HL-60/S4 treated with phorbol 12-myristate 13-acetate at 8.2 ng/mL for 4 days and 3 days (cell line): ENCODE data around the gene CYP27C1.

Source experiments
- in situ Hi-C: fragments of 300-500 bp; cut with MboI; formaldehyde crosslinking; loops from 2 replicates; pipeline ENCODE4 v1.15.0; 2022; ENCODE audit warnings: low sequenced_read_pairs

CYP27C1 gene

DNA sequence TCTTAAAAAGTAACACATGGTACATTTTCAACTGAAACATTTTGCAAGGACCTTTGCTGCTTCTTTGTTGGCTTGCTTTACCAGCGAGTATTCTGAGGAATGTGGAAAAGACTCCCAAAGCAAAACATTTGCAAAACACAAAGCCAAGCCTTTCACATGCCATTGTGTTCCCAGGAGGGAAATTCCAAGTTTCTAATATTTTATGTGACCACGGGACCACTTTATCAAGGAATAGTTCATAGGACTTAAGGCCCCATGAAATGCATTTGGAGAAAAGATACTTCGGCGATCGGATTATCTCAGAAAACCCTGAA lies 26.2 kb downstream of the CYP27C1 start:
- in situ Hi-C loops, result no loop called here

DNA sequence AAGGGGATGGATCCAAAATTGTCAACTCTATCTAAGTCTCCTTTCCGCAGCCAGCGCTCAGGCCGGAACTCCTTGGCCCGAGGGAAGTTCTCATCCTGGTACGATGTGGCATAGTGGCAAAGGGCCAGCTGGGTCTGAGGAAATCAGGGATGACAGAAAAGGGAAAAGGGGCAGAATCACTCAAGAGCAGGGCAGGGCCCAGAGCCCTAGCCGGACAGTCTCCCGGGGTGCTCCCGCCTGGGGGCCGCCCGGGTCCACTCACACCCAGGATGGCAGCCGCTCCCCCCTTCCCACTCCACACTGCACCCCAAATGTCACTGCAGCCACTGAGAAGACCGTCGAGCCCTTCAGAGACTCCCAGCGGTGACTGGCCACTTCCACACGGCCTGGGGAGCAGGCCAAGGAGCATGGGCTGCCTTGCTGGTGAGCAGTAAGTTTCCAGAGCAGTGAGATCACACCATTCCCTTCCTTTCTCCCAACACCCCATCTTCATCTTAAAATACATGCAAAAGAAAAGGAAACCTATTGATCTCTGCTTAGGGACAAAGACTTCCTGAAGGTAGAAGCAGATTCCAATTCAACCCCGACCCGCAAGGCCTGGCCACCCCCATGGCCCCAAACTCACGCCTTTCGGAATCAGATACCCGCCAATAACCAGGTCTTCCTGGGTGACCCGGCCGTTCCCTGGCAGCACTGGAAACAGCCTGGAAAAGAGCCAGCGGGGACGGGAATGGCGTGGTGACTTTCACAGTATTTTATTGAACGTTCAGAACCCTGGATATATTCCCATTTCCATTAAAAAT lies 26.7 kb downstream of the CYP27C1 start:
- in situ Hi-C loops, result no loop called here

DNA sequence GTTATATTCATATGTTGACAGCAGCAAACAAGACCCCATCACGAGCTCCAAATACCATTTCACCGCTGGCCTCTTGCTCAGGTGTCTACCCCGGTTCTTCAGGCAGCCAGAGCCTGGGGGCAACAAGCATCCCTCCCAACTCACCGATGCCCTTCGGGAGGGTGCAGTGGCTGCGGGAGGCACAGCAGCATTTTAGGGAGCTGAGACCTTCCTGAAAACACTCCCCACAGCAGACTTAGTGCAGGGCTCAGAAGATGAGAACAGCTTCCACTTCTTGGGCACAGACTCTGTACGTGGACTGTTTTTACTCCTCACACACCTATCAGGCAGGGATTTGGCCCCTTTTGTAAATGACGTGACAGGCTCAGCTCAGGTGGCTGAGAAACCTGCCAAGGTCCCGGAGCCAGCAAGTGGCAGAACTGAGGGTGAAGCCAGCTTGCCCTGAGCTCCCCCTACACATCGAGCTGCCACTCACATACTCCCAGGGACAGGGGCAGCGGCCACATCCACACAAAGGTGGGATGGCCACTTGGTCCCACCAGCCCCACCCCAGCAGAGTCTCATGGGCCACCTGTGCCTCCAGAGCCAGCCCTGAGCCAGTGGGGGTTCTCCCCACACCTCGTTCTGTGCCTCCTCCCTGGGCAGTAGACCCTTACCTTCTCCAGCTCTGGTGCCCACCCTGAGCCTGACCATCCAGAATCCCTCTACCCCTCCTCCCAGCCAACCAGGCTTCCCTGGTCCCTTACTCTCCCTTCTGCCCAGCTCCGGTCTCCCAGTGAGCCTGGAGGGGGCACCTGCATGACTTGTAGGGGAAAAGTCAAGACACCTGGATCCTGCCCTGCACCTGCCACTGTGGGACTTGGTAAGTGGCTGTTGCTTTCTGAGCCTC lies 28.5 kb downstream of the CYP27C1 start:
- in situ Hi-C loops, result no loop called here

DNA sequence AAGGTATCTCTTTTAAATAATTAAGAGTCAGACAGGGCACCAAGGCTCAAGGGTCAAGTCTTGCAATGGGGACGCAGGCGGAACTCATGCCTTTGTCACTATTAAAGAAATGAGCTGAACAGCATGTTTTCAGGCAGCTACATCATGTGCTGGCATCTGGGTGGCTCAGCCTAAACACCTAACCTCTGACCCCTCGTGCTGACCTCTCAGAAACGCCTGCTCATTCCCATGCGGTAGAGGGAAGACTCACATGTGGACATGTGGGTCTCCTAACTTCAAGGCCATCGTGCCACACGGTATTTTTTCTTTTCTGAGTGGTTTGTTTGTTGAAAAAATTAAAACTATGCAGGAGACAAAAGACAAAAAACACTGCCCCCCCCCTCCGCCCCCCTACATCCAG lies 31.3 kb downstream of the CYP27C1 start:
- in situ Hi-C loops, result no loop called here

DNA sequence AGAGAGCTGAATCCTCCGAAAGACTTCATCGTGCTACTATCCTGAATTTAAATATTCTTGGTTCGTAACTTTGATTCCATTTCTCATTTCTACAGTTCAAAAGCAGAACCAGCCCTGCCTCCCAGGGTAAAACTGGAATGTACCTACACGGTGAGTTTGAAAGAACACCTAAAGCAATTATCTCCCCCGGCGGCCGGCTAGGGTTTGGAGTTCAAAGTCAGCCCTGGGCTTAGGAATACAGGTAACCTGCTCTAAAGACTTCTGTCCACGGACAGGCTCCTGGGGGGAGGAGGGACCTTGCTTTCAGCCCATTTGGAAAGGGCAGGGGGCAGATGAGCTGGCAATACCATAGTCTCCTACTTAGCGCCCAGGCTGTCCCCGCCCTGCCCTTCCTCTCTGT lies 32.3 kb downstream of the CYP27C1 start:
- in situ Hi-C loops, result no loop called here

DNA sequence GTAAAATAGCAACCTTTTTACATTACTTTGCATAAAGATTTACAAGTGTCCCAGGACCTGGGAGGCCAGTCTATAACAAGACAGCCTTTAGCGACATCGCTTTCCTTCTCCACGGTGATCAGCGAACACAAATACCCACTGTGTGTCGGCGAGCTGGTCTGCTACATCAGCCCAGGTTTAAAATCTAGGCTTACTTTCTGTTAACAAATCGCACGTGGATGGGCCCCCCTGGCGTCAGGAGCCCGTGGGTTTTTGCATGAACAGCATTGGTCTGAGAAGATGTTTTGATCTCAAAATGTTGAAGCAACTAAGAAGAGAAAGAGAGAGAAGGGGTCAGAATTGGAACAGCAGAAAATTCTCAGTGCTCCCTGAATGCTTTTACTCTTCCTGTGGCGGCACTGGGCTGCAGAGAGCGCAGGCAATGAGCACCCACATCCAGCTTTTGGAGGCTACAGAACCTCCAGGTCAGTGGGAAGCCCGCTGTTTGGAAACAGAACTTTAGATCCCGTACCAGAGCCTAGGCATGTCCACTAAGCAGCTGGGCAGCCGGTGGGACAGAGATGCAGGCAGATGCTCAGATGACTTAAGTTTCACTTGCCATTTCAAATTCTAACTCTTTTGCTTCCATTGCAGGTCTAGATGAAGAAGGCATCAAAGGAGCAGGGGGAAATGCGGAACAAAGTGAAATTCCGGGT lies 32.9 kb downstream of the CYP27C1 start:
- in situ Hi-C loops, result no loop called here

DNA sequence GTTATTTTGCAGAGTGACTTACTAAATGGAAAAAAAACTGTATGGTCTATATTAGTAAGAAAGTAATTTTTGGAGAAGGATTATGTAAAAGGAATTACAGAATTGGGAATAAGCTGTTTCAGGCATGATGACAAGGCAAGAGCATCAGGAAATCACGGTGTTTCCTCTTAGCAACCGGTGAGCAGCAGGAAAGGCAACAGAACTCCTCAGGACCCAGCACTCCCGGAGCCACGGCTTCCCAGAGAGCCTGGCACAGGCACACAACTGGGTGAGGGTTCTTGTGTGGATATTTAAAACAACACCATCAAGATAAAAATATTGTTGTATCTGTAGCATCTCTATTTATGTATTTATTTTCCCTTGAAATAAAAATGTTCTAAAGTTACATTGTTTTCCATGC lies 34.4 kb downstream of the CYP27C1 start:
- in situ Hi-C loops, result no loop called here

DNA sequence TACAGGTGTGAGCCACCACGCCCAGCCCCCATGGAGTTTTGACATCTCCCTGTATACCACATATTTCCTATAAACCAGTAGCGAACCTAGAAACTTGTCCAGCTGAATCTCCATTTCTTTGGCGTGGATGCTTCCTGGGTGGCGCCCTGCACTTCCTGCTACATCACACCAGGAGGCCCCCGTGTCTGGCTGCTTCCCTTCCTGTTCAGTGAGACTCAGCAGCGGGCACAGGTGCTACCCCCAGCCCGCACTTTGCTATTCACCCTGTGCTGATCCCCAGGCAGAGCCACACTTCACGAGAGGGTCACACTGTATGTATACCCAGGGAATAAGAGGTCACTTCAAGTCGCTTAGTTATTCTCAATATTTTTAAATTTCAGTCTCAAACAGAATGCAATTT lies 35.0 kb downstream of the CYP27C1 start:
- in situ Hi-C loops, result no loop called here

DNA sequence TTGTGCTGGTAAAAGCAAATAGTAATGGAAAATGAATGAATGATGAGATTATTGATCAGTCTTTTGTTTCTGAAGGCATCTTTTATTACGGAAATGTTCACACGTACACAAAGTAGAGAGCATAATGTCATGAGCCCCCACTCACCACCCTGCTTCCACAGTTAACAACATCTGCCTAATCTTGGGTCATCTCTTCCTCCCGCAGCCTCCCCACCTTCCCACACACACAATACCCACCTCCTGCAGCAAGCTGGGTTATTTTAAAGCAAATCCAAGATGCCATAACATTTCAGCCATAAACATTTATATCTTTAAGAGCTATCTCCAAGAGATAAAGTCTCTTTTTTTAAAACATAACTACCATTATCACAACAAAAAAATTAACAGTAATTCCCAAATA lies 36.3 kb downstream of the CYP27C1 start:
- in situ Hi-C loops, result no loop called here

DNA sequence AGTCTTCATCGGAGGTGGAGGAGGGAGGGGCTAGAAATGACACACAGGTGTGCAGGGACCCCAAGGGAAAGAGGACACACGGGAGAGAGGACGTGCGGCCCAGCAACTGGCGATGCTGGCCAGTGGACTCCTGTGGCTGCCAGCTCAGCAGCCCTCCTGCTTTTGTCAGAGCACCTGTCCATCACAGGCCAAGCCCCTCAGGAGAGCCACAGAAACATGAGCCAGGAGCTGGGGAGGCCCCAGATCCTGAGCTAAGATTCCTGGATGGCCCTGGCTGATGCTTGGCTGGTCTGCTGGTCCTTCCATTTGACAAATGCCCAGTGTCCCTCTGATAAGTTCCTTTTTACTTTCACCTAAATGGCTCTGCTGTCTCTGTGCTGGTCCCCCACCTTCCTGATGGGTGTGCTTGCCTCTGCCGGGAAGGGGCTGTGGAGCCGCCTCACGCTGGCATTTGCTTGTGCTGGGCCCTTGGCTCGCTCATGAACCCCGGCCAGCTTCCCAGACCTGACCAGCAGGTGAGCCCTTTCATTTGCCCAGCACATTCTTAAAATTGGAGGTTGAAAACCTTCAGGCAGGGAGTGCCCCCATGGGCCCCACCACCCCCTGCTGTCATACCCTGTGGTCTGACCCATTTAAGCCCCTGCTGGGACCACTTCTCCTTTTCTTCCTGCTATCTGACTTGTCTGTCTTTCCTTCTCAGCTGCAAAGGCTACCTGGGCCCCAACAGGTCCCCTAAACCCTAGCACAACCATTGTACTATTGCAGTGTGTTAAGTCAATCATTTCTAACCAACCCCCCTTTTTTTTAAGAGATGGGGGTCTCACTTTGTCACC lies 37.3 kb downstream of the CYP27C1 start:
- in situ Hi-C loops, result no loop called here

DNA sequence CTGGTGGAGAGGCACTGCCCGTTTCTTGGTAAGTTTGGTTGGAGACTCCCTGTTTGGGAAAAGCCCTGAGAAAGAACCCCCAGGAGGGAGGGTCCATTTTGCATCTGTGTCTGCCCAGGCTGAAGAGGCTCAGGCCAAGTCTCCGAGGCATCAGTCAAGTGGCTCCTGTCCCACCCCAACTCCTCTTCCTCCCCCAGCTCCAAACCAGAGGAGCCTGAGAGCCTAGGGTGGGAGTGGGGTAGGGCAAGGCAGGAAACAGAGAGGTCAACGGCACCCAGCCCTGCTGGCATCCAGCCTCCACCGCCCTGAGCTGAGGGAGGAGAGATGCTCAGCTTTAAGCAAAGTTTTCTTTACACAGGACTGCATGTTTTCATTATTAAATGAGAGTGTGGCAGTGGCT lies 38.2 kb downstream of the CYP27C1 start:
- in situ Hi-C loops, result no loop called here

DNA sequence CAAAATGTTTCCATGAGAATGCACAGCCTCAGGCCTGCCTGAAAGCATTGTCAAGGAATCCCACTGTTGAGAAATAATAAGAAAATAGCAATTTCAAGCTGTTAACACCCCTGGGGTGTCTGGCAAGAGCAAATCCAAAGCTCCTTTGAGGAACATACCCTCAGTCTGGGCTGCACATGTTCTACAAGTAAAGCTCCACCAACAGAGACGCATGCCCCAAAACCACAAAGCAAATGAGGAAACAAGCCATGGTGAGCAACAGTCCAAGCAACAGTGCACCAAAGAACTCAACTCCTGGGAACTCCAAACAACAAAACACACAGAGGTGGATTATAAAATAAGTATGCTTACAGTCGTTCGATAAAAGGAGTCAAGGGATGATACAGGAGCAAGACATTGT lies 40.3 kb downstream of the CYP27C1 start:
- in situ Hi-C loops, result no loop called here

DNA sequence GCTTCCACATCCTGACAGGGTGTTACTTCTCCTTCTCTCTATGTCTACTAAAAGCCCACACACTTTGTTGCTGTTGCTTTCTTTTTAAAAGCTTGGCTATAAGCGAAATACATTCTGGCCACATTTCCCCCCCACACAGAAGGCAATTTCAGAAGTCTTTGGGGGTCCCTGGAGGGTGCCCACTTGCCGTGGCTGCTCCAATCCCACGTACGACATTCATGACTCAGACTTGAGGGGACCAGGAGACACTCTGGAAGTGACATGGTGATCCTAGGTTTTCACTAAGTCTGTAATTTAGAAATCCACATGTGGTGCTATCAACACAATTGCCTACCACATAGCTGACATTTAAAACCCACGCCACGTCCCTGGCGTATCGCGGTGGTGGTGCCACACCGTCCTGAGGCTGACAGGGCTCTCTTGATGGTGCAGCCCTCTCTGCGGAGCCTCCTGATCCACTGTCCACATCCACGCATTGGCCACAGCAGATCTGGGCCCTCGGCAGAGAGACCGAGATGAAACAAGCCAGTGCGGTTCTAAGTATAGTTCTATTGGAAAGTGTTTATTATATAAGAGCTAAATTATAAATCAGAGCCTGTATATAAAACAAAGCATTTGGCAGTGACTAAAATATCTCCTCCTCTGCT lies 42.4 kb downstream of the CYP27C1 start:
- in situ Hi-C loops, result no loop called here

DNA sequence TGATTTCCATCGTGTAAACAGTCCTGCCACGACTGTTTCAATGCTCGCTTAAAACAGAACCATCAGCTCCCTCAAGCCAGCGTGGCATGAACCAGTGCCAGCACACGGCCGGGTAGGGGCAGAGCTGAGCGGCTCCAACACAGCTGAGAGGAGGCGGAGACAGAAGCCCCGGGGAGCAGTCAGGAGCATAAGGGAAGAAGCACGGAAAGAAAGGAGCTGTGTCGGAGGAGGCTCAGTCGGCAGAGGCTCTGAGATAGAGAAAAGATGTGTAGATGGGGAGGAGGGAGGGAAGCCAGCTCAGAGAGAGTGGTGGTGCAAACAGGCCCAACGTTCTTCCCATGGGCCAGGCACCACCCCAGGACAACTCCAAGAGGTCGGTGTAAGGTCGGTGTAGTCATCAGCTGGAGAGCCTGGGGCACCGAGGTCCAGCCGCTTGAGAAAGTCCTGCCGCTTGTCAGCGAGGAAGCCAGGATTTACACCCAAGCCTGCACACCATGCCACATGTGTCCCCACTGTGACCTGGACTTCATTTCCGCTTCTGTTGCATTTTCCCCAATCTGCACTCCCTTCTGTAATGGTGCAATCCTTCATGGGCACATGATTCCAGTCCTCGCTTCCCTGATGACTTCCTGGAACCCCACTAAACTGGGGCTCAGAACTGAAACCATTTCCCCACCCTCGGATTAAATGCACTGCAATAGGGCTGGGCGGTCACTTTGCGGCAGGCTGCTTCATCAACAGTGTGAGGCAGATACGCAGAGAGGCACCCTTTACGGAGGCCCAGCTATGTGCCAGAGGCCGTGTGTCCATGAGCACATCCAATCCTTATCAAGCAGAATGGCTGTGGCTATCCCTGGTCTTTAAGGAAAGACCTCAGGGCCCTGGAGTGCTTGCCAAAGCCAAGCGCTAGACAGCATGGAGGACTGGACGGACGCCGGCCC lies 43.5 kb downstream of the CYP27C1 start:
- in situ Hi-C loops, result no loop called here

DNA sequence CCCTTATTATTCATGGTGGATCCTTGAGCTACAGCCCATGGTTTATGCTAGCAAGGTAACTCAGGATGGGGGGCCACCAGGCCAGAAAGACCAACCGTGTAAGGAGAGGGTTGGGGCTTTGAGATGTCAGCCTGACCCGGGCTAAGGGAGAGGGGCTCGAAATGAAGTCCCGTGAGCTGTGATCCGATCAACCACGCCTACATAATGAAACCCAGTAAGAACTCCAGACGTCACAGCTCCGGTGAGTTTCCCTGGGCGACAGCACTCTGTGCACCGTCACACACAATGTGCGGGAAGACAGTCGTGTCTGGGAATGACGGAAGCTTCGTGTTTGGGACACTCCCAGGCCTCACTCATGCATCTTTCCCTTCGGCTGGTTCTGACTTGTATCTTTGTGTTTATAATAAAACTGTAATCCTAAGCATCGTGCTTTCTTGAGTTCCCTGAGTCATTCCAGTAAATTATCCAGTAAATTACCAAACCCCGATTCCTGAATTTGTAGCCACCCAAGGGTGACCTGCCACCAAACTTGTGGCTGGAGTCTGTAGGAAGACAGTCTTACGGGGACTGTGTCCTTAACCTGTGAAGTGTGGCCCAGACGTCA lies 44.2 kb downstream of the CYP27C1 start:
- in situ Hi-C loops, result no loop called here

DNA sequence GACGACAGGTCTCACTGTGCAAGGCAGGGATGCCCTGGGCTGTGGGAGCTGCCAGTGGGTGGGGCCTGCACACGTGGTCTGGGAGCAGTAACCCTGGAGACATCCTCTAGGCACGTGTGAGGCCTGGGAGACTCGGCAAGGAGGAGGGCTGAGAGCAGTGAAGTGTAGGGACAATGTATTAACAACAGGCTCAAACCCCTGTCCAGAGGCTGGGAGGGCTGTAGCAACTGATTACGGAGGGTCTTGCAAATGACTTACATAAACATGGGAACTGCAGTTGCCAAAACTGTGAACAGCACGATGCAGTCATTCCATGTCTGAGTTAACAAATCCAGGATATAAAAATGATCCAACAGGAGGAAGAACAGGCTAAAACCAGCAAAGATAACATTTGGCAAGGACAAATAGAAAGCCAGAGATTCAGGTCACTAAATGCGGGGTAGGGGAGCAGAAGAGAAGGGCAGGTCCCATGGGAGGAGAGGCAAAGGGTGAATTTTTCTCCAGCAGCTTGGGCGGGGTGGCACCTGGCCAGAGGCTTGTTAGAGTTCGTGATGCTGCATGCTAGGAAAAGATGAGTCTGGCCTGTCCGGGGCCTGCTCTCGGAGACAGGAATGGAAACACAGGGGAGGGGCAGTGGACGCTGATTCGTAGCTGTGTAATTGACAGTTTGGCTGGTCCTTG lies 44.9 kb downstream of the CYP27C1 start:
- in situ Hi-C loops, result no loop called here

DNA sequence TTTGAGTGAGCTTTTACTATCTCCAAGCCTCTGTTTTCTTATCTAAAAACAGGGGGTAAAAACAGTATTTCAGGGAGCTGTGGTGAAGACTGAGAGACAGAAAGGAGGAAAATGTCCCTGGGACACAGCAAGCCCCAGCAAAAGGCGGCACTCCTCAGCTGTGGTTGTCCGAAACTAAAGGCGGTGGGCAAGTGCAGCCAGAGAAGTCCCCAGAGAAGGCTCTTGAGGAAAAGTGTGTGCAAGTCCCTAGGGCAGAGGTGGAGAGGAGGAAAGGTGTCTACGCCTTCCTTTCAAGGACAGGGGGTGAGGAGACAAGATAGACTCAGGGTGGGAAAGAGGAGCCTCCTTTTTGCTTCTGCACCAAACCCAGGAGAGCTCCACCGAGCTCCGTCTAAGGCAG lies 45.5 kb downstream of the CYP27C1 start:
- in situ Hi-C loops, result no loop called here

DNA sequence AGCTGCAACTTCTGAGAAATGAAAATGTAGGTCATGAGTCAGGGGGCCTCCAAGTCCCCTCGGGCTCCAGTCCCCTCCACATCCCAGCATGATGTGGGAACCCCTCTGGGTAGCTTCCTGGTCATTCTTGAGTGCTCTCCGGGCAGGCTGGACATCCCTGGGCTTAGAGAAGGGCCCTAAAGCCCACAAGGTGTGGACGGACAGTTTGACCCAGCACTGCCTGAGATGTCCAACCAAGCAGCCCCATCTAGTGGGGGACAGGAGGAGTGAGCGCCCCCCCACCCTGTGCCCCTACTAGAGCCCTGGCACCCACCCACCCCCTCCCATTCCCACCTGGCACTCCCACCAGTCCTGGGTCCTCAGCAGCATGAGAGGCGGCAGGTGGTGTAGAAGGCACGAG lies 46.0 kb downstream of the CYP27C1 start:
- in situ Hi-C loops, result no loop called here
